WTC11 (cell line): ENCODE results near the gene NOXA1. TPM values are rescaled to one million over a fixed set of nuclear protein-coding genes. Genes with fewer than 3 reads are reported as not detected.
A peak's percentile ranks its signal among the peaks of the same experiment; 100 is the strongest.

Experiments
- ATAC-seq: fragments of 200-7000 bp; cut with Tn5 transposase; 2 replicates; pipeline ENCODE4 v1.10.0; 2021; ENCODE audit warnings: mild to moderate bottlenecking, moderate library complexity
- Bru-seq: library from RNA; stranded (reverse); fragments of 400-500 nt; gene quantifications from one replicate; lab custom pipeline; 2021; lab: Mats Ljungman, UMichigan
- CTCF ChIA-PET: fragments of 300-600 bp; sonication (Branson Sonifier 250); formaldehyde crosslinking; loops from one replicate; lab custom pipeline; 2021; ENCODE audit warnings: antibody characterized with exemption; lab: Charles Lee
- POLR2A ChIA-PET: fragments of 350-600 bp; sonication (Branson Sonifier 250); formaldehyde crosslinking; loops from one replicate; lab custom pipeline; 2021; ENCODE audit warnings: antibody characterized with exemption; lab: Charles Lee
- DNase-seq: peaks from one replicate; pipeline ENCODE4 v3.0.0; 2021; ENCODE audit warnings: low spot score
- H3K27ac Mint-ChIP-seq: 2 replicates; pipeline ENCODE4 v1.8.0; 2021; ENCODE audit warnings: mixed read lengths
- H3K27me3 Mint-ChIP-seq: 2 replicates; pipeline ENCODE4 v1.8.0; 2021; ENCODE audit warnings: low read depth, mild to moderate bottlenecking, moderate library complexity, mixed read lengths
- H3K36me3 Mint-ChIP-seq: 2 replicates; pipeline ENCODE4 v1.8.0; 2021; ENCODE audit warnings: mixed read lengths
- H3K4me1 Mint-ChIP-seq: 2 replicates; pipeline ENCODE4 v1.8.0; 2022; ENCODE audit warnings: mixed read lengths
- H3K4me3 Mint-ChIP-seq: 2 replicates; pipeline ENCODE4 v1.8.0; 2021; ENCODE audit warnings: mild to moderate bottlenecking, moderate library complexity, mixed read lengths
- H3K9me3 Mint-ChIP-seq: 2 replicates; pipeline ENCODE4 v1.8.0; 2021; ENCODE audit warnings: mixed read lengths
- AR ChIP-seq: fragments of 250-450 bp; sonication (Bioruptor Pico); IDR thresholded peaks from 2 replicates; pipeline ENCODE4 v1.9.0; 2021; ENCODE audit warnings: mild to moderate bottlenecking
- ATF3 ChIP-seq: sonication (generic); formaldehyde crosslinking; conservative IDR thresholded peaks from 2 replicates; pipeline ENCODE4 v1.8.1; 2022; ENCODE audit warnings: mild to moderate bottlenecking, missing genetic modification reagents
- CBFB ChIP-seq: sonication (generic); formaldehyde crosslinking; IDR thresholded peaks from 2 replicates; pipeline ENCODE4 v1.8.1; 2022; ENCODE audit warnings: mild to moderate bottlenecking, low read depth, missing genetic modification reagents
- CREB1 ChIP-seq: sonication (generic); formaldehyde crosslinking; IDR thresholded peaks from 2 replicates; pipeline ENCODE4 v1.8.0; 2023; ENCODE audit warnings: mild to moderate bottlenecking, missing genetic modification reagents
- EMX1 ChIP-seq: fragments of 250-450 bp; sonication (Bioruptor Pico); IDR thresholded peaks from 2 replicates; pipeline ENCODE4 v1.8.0; 2021; ENCODE audit warnings: mild to moderate bottlenecking
- ESRRA ChIP-seq: sonication (generic); formaldehyde crosslinking; IDR thresholded peaks from 2 replicates; pipeline ENCODE4 v1.8.1; 2022; ENCODE audit warnings: mild to moderate bottlenecking, missing genetic modification reagents, borderline replicate concordance
- HMGXB4 ChIP-seq: sonication (generic); formaldehyde crosslinking; IDR thresholded peaks from 2 replicates; pipeline ENCODE4 v1.8.1; 2023; ENCODE audit warnings: mild to moderate bottlenecking, moderate library complexity, missing genetic modification reagents
- IRF2 ChIP-seq: sonication (generic); formaldehyde crosslinking; IDR thresholded peaks from 2 replicates; pipeline ENCODE4 v1.8.0; 2022; ENCODE audit warnings: low read depth, missing genetic modification reagents, borderline replicate concordance
- JAZF1 ChIP-seq: fragments of 250-450 bp; sonication (Bioruptor Pico); IDR thresholded peaks from 2 replicates; pipeline ENCODE4 v1.9.0; 2021; ENCODE audit warnings: moderate library complexity, mild to moderate bottlenecking, inconsistent platforms
- JUN ChIP-seq: sonication (generic); formaldehyde crosslinking; IDR thresholded peaks from 2 replicates; pipeline ENCODE4 v1.8.0; 2023; ENCODE audit warnings: mild to moderate bottlenecking, missing genetic modification reagents
- MYBL2 ChIP-seq: sonication (generic); formaldehyde crosslinking; IDR thresholded peaks from 2 replicates; pipeline ENCODE4 v1.8.1; 2023; ENCODE audit warnings: mild to moderate bottlenecking, moderate library complexity, missing genetic modification reagents
- NFYB ChIP-seq: sonication (generic); formaldehyde crosslinking; conservative IDR thresholded peaks from 2 replicates; pipeline ENCODE4 v1.8.0; 2022; ENCODE audit warnings: low read depth, missing genetic modification reagents
- OVOL2 ChIP-seq: fragments of 250-450 bp; sonication (Bioruptor Pico); IDR thresholded peaks from 2 replicates; pipeline ENCODE4 v1.9.0; 2021; ENCODE audit warnings: mild to moderate bottlenecking, borderline replicate concordance
- RELA ChIP-seq: sonication (generic); formaldehyde crosslinking; IDR thresholded peaks from 2 replicates; pipeline ENCODE4 v1.8.1; 2022; ENCODE audit warnings: missing genetic modification reagents, mild to moderate bottlenecking, borderline replicate concordance
- SMAD3 ChIP-seq: sonication (generic); formaldehyde crosslinking; IDR thresholded peaks from 2 replicates; pipeline ENCODE4 v1.8.0; 2022; ENCODE audit warnings: missing genetic modification reagents, mild to moderate bottlenecking, borderline replicate concordance
- TEAD1 ChIP-seq: sonication (generic); formaldehyde crosslinking; IDR thresholded peaks from 2 replicates; pipeline ENCODE4 v1.8.0; 2022; ENCODE audit warnings: mild to moderate bottlenecking, missing genetic modification reagents
- TP53 ChIP-seq: sonication (generic); formaldehyde crosslinking; IDR thresholded peaks from 2 replicates; pipeline ENCODE4 v1.8.1; 2023; ENCODE audit warnings: mild to moderate bottlenecking, missing genetic modification reagents
- ZNF219 ChIP-seq: sonication (generic); formaldehyde crosslinking; IDR thresholded peaks from 2 replicates; pipeline ENCODE4 v1.8.0; 2023; ENCODE audit warnings: missing genetic modification reagents, mild to moderate bottlenecking, borderline replicate concordance
- ZNF232 ChIP-seq: sonication (generic); formaldehyde crosslinking; IDR thresholded peaks from 2 replicates; pipeline ENCODE4 v1.8.0; 2022; ENCODE audit warnings: mild to moderate bottlenecking, missing genetic modification reagents
- ZNF423 ChIP-seq: fragments of 250-450 bp; sonication (Bioruptor Pico); IDR thresholded peaks from 2 replicates; pipeline ENCODE4 v2.1.2; 2022; ENCODE audit warnings: mild to moderate bottlenecking, moderate library complexity
- ZNF671 ChIP-seq: fragments of 250-450 bp; sonication (Bioruptor Pico); IDR thresholded peaks from 2 replicates; pipeline ENCODE4 v1.8.0; 2021; ENCODE audit warnings: mild to moderate bottlenecking
- long read RNA-seq, 3 experiments: library from RNA in 1 of 3; library from capped mRNA in 1 of 3; library from polyadenylated mRNA in 1 of 3; unstranded in 2 of 3; stranded (forward) in 1 of 3; transcript quantifications; one replicate each; pipeline ENCODE4 v2.0.0, GENCODE V29; 2021
- total RNA-seq: library from RNA; stranded (reverse); gene quantifications from 3 replicates; pipeline ENCODE4 v1.2.3, GENCODE V29; 2021
- TF ChIP-seq, protein P1 (sequence below): sonication (generic); formaldehyde crosslinking; IDR thresholded peaks from 2 replicates; pipeline ENCODE4 v1.8.1; 2023; ENCODE audit warnings: mild to moderate bottlenecking, missing genetic modification reagents, moderate library complexity
- TF ChIP-seq, protein P2 (sequence below): sonication (generic); formaldehyde crosslinking; IDR thresholded peaks from 2 replicates; pipeline ENCODE4 v1.8.1; 2022; ENCODE audit warnings: mild to moderate bottlenecking, missing genetic modification reagents, moderate library complexity, borderline replicate concordance
- TF ChIP-seq, protein P3 (sequence below): sonication (generic); formaldehyde crosslinking; IDR thresholded peaks from 2 replicates; pipeline ENCODE4 v1.8.0; 2023; ENCODE audit warnings: mild to moderate bottlenecking, missing genetic modification reagents

NOXA1 gene
- 2.9 to 5.9 TPM (median 4.8 TPM) in 3 replicates for total RNA-seq
- percentile 39 among the genes with signal in this experiment for Bru-seq, nascent RNA
- long read RNA-seq, experiment 1, partial matches to known transcripts = 2 of 5 reads
- long read RNA-seq, experiment 1, other reads (novel, unspliced or antisense) = 3 of 5 reads
- long read RNA-seq, experiment 2, partial matches to known transcripts = 0 of 5 reads
- long read RNA-seq, experiment 2, other reads (novel, unspliced or antisense) = 5 of 5 reads
- long read RNA-seq, experiment 3 = 0 reads

- 0 out of 2 replicates have a peak within 1 kb of the TSS, but pooled peaks have one; percentile 78 for H3K27ac Mint-ChIP-seq
- CTCF ChIA-PET = interaction anchor here (0.6 to 2.5 kb wide), 67 partner anchors 9 to 1456 kb away, joined by 3 to 38 read pairs (median 5); partner anchors contain the start of genes ARRDC1, CYSRT1, ENTPD8 and MAN1B1
- POLR2A ChIA-PET = interaction anchor here (0.9 to 1.8 kb wide), 2 partner anchors 19 to 32 kb away, joined by 5 to 11 read pairs; partner anchors contain the start of gene ENTPD8
- no peak for TF ChIP-seq ZNF671 (CRISPR knock-in tag)
- TF ChIP-seq ESRRA (CRISPR knock-in tag) = no peak
- TF ChIP-seq CREB1 (CRISPR knock-in tag) = no peak
- no peak for TF ChIP-seq RELA (CRISPR knock-in tag)
- no peak; the same call in 1 of the 2 replicates for TF ChIP-seq OVOL2 (CRISPR knock-in tag)
- TF ChIP-seq HMGXB4 (CRISPR knock-in tag) = peak; percentile 42
- no peak for TF ChIP-seq AR (CRISPR knock-in tag)
- no peak for TF ChIP-seq EMX1 (CRISPR knock-in tag)
- peak; percentile 72; the same call in 1 of the 2 replicates for TF ChIP-seq TEAD1 (CRISPR knock-in tag)
- peak; percentile 91; the same call in 1 of the 2 replicates for TF ChIP-seq CBFB
- TF ChIP-seq, protein P1, sequence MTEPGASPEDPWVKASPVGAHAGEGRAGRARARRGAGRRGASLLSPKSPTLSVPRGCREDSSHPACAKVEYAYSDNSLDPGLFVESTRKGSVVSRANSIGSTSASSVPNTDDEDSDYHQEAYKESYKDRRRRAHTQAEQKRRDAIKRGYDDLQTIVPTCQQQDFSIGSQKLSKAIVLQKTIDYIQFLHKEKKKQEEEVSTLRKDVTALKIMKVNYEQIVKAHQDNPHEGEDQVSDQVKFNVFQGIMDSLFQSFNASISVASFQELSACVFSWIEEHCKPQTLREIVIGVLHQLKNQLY (CRISPR knock-in tag) = 0 out of 2 replicates have a peak, but pooled peaks have one; percentile 14
- TF ChIP-seq ZNF423 (CRISPR knock-in tag) = peak; percentile 75
- no peak for TF ChIP-seq JUN (CRISPR knock-in tag)
- TF ChIP-seq SMAD3 (CRISPR knock-in tag) = no peak
- TF ChIP-seq IRF2 (CRISPR knock-in tag) = no peak
- TF ChIP-seq TP53 (CRISPR knock-in tag) = 0 out of 2 replicates have a peak, but pooled peaks have one; percentile 75
- peak; percentile 13; the same call in 1 of the 2 replicates for TF ChIP-seq MYBL2 (CRISPR knock-in tag)
- TF ChIP-seq ZNF219 (CRISPR knock-in tag) = 0 out of 2 replicates have a peak, but pooled peaks have one; percentile 45
- TF ChIP-seq ATF3 (CRISPR knock-in tag) = no peak
- TF ChIP-seq, protein P2, sequence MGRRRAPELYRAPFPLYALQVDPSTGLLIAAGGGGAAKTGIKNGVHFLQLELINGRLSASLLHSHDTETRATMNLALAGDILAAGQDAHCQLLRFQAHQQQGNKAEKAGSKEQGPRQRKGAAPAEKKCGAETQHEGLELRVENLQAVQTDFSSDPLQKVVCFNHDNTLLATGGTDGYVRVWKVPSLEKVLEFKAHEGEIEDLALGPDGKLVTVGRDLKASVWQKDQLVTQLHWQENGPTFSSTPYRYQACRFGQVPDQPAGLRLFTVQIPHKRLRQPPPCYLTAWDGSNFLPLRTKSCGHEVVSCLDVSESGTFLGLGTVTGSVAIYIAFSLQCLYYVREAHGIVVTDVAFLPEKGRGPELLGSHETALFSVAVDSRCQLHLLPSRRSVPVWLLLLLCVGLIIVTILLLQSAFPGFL (CRISPR knock-in tag) = no peak
- no peak for TF ChIP-seq JAZF1 (CRISPR knock-in tag)
- no peak for TF ChIP-seq ZNF232 (CRISPR knock-in tag)
- no peak for TF ChIP-seq NFYB (CRISPR knock-in tag)
- TF ChIP-seq, protein P3, sequence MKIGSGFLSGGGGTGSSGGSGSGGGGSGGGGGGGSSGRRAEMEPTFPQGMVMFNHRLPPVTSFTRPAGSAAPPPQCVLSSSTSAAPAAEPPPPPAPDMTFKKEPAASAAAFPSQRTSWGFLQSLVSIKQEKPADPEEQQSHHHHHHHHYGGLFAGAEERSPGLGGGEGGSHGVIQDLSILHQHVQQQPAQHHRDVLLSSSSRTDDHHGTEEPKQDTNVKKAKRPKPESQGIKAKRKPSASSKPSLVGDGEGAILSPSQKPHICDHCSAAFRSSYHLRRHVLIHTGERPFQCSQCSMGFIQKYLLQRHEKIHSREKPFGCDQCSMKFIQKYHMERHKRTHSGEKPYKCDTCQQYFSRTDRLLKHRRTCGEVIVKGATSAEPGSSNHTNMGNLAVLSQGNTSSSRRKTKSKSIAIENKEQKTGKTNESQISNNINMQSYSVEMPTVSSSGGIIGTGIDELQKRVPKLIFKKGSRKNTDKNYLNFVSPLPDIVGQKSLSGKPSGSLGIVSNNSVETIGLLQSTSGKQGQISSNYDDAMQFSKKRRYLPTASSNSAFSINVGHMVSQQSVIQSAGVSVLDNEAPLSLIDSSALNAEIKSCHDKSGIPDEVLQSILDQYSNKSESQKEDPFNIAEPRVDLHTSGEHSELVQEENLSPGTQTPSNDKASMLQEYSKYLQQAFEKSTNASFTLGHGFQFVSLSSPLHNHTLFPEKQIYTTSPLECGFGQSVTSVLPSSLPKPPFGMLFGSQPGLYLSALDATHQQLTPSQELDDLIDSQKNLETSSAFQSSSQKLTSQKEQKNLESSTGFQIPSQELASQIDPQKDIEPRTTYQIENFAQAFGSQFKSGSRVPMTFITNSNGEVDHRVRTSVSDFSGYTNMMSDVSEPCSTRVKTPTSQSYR (CRISPR knock-in tag) = no peak
Measured at GRCh38 chr9:137422604-137423513, at the start of gene NOXA1, which contains the start of gene EXD3. TSS of gene NOXA1 (plus strand) at chr9:137423393. CDS start at chr9:137423530, 137 bp downstream. TSS of gene EXD3 (minus strand) at chr9:137423162. CDS start at chr9:137395357, 27,805 bp downstream.

More at GRCh38 chr9:137422604-137423513, at the start of gene NOXA1, which contains the start of gene EXD3:
- Mint-ChIP-seq H3K4me3 (peak within 1 kb of the TSS; percentile 88), H3K9me3 (no peaks in the 10 kb centered on the region), H3K4me1 (peaks cover 7% of the 10 kb centered on the region), H3K27me3 (no peaks in the 10 kb centered on the region; the same call in 1 of the 2 replicates), H3K36me3 (no peaks in the 10 kb centered on the region)
- ATAC-seq (peak; percentile 91), DNase-seq (peak; percentile 95)
